ELF-1 (cell line): ENCODE data around the gene HOMER2.

Experiments
- DNase-seq: peaks from one replicate; pipeline ENCODE4 v3.0.0-alpha.2; 2016; ENCODE audit warnings: low read depth, low spot score

HOMER2 gene

DNA sequence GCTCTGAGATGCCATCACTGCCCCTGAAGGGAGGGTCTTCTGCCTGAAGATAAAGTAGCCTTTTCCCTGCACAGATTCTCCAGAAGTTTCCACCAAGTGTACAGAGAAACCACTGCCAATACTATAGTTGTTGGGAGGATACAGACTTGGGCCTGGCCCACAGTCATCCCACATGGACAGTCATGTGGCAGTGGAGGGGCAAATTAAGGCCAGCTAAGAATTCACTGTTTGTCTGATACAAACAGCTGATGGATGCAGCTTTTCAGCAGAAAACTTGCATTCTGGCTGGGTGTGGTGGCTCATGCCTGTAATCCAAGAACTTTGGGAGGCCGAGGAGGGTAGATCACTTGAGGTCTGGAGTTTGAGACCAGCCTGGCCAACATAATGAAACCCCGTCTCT lies 22.1 kb downstream of the HOMER2 start:
- no peak for DNase-seq

DNA sequence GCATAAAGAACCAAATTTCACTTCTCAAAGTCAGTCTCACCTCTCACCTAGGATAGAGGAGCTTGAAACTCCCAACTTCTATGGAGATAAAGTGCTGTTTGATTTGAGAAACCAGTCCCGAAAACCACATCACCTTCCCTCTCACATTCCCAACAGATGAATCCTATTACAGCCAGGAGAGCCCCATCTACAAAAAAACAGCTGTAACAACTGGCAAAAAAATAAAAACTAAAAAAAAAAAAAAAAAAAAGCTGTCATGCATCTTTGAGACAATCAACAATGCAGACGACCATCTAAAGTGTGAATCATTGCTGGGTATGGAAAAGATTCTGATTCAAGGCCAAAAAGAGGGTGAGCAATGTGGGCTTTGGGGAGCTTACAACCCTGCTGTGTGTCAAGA lies 23.8 kb downstream of the HOMER2 start:
- DNase-seq: no peak

DNA sequence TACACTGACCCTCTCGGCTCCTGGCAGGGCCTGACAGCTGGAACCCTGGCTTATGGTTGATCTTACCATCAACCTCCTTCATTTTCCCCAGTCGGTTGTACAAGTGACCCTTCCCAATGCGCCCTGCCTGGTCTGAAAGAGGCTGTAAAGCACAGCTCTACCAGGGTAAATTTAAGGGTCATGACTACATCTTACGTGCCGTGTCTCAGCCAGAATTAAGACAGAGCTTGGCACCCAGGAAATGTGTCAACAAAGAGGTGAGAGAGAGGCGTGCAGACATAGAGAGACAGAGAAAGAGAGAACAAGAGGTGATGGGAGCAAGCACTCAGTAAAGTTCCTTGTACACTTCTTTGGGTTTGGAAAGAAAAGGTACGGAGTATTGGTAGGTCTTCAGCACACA lies 28.8 kb downstream of the HOMER2 start:
- DNase-seq: no peak

DNA sequence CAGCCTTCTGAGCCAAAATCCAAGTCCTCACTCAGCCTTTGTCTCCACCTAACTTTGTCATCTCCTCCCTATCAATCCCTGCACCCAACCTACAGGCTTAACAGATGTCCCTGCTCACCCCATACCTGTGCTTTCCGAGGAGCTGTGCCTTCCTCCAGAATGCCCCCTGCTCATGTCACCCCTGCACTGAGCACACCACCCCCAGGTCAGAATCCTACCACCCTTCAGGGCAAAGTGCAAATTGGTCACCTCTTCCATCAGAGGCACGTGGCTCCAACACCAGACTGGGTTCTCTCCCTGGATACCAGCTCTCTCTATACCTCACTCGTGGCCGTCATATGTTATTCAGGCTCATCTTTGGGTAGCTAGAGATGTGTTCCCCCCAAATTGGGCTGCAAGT lies 29.8 kb downstream of the HOMER2 start:
- DNase-seq: no peak

DNA sequence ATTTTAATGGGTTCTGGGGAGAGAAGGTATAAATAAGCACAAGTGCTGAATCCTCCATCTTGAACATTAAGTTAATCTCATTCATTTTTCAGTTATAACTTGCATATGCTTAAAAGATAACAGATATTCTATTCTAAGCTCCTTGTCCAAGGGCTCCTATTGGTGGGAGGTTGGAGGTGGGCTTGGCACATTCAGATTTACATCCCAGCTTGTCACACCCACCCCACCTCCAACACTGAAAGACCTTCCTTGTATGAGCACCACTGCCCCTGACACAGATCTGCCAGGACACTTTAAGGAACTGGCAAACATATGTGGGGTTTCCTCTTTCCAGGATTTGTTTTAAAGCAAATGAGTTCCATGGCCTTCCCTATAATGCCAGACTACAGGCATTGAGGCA lies 30.6 kb downstream of the HOMER2 start:
- DNase-seq: no peak

DNA sequence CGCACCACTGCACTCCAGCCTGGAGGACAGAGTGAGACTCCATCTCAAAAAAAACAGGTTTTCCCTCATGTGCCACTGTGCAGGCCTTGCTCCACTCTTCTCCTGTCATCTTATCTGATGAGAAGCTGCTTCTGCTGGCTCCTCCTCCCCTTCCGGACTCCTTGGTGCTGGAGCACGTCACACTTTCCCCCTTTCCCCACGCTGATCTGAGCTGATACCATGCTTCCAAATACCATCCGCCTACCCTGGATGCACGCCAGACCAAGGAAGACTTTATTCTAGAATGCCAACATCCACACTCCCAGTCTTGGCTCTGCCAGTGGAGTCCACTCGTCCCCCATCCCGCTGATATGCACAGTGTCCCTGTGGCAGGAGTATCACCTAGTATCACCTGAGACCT lies 31.3 kb downstream of the HOMER2 start:
- DNase-seq: no peak

- DNase-seq: no peak
Measured at GRCh38 chr15:82919231-82919886, 33.2 kb downstream of the HOMER2 start.

GRCh38 chr15:82918607-82919230 lies 33.8 kb downstream of the HOMER2 start:
- DNase-seq: no peak

GRCh38 chr15:82918162-82918561 lies 34.4 kb downstream of the HOMER2 start:
- DNase-seq: no peak

DNA sequence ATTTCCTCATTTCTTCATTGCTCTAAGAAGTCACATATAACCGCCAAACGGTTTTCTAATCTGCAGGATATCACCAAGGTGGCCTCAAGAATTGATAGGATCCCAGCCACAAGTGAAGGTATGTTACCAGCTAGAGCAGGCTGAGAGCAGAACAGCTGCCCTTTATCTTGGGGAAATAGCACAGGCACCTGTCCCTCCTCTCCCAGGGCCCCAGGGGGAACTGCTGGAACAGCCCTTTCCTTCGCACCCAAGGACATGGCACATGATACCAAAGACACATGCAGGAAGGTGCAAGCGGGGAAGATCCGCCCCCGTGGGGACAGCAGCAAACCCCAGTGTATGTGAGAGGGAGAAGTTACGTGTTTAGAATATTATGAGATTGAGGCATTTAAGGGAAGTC lies 35.3 kb downstream of the HOMER2 start:
- no peak for DNase-seq

DNA sequence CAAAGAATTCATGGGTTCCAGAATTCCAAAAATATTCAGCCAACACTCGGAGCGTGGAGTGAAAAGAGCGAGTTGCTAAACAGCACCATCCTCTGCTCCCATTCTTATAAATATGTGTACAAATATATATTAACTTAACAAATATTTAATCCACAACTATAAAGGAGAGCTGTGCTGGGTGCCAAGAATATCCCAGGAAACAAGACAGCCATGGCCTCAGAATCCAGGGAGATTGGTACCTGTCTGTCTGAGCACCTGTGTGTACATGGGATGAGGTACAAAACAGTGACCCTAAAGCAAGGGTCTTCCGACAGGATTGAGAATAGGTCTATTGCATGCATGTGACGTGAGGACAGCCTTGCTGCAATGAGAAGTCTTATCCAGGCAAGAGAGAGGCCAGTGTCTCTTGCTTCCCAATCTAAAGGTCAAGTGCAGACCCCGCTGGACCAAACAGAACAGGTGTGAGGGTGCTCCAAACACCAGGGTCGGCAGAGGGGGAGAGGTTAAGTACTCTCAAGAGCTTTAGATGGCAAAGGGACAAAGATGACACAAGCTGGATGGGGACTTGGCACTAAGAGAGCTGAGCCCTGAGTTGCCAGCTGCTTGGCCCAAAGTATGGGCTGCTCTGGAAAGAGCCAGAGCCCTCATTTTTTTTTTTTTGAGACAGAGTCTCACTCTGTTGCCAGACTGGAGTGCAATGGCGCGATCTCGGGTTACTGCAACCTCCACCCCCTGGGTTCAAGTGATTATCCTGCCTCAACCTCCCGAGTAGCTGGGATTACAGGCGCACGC lies 36.2 kb downstream of the HOMER2 start:
- no peak for DNase-seq

- no peak for DNase-seq
Measured at GRCh38 chr15:82914396-82914795, 38.1 kb downstream of the HOMER2 start.

GRCh38 chr15:82911458-82911857 lies 41.1 kb downstream of the HOMER2 start:
- DNase-seq: no peak

GRCh38 chr15:82910721-82911120 lies 41.8 kb downstream of the HOMER2 start:
- DNase-seq: no peak

DNA sequence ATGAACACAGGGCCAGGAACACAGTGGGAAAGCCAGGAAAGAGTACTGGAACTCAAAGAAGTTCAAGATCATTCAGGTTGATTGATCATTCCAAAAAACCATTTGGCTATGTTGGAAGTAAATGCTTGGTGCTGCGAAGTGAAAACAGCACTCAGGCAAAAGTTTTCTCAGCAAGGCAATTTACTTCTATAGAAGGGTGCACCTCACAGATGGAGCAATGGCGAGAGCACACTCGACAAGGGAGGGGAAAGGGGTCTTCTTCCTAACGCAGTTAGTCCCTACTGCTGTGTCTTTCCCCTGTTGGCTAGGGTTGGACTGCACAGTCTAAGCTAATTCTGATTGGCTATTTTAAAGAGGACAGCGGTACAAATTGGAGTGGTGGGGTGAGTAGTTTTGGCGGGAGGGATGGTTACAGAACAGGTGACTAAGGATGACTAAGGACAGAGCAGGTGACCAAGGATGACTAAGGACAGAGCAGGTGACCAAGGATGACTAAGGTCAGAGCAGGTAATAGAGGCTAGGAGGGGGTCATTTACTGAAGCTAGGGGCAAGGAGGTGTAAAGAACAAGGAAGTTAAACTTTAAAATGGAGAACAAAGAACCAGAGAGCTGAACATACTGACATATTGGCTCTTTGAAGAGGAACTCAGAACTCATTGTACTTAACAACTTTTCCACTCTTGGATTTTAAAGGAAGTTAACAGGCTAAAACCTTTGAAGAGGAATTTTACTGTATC lies 43.3 kb downstream of the HOMER2 start:
- DNase-seq: no peak

DNA sequence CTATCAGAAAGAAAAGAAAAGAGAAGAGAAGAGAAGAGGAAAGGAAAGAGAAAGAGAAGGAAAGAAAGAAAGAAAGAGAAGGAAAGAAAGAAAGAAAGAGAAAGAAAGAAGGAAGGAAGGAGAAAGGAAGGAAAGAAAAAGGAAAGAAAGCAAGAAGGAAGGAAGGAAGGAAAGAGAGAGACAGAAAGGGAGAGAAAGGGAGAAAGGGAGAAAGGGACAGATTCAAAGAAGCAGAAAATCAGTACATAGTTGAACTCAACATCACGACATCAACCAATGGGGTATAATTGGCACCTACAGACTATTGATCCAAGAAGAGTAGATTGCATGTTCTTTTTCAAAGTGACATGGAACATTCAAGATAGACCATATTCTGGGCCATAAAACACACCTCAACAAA lies 45.2 kb downstream of the HOMER2 start:
- DNase-seq: no peak

DNA sequence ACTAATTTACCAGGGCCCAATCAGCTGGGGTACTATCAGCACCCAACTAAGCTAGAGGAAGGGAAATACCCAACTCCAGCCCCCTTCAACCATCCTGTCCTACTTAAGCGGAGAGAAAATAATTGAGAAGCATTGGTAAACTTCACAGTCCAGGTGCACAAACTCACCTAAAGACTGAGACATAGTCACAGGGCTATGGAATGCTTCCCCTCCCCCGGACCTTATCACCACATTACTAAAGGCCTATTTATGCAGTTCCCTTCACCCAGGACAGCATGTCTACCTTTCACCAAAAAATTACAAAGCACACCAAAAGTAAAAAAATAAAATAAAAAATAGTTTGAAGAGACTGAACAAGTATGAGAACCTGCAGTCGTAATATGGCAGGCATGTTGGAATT lies 47.9 kb downstream of the HOMER2 start:
- DNase-seq: no peak

DNA sequence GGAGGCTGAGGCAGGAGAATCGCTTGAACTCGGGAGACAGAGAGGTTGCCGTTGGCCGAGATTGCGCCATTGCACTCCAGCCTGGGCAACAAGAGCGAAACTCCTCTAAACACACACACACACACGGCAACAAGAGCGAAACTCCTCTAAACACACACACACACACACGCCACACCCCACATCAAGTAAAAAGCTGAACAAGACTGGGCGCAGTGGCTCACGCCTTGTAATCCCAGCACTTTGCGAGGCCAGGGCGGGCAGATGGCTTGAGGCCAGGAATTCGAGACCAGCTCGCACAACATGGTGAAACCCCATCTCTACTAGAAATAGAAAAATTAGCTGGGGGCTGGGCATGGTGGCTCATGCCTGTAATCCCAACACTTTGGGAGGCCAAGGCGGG lies 49.0 kb downstream of the HOMER2 start:
- DNase-seq: no peak

GRCh38 chr15:82901114-82901805 lies 51.3 kb downstream of the HOMER2 start:
- no peak for DNase-seq

- no peak for DNase-seq
Measured at GRCh38 chr15:82900511-82901060, 51.9 kb downstream of the HOMER2 start.

GRCh38 chr15:82898961-82899360 lies 53.6 kb downstream of the HOMER2 start:
- no peak for DNase-seq
